Parathyroid adenoma (tissue), 2 donors: ENCODE data around the gene ATG4C.

Experiments used
- H2AFZ ChIP-seq: fragments of 300-600 bp; sonication (generic); one replicate; pipeline ENCODE4 v1.7.0; 2017; ENCODE audit warnings: antibody characterized with exemption, mild to moderate bottlenecking
- H3K27ac ChIP-seq: fragments of 300-600 bp; sonication (generic); one replicate; pipeline ENCODE4 v1.7.0; 2017
- H3K27me3 ChIP-seq: fragments of 300-600 bp; sonication (generic); one replicate; pipeline ENCODE4 v1.7.0; 2017; ENCODE audit warnings: low read length; ENCODE audit not compliant: control insufficient read depth, insufficient read depth
- H3K36me3 ChIP-seq: fragments of 300-600 bp; sonication (generic); one replicate; pipeline ENCODE4 v1.7.0; 2017; ENCODE audit warnings: low read length; ENCODE audit not compliant: control insufficient read depth, insufficient read depth
- H3K4me1 ChIP-seq: fragments of 300-600 bp; sonication (generic); one replicate; pipeline ENCODE4 v1.7.0; 2017; ENCODE audit warnings: control low read depth
- H3K4me2 ChIP-seq: fragments of 300-600 bp; sonication (generic); one replicate; pipeline ENCODE4 v1.7.0; 2017; ENCODE audit warnings: low read length
- H3K4me3 ChIP-seq: fragments of 300-600 bp; sonication (generic); one replicate; pipeline ENCODE4 v1.7.0; 2017; ENCODE audit warnings: low read depth, low read length
- H3K79me2 ChIP-seq: fragments of 300-600 bp; sonication (generic); one replicate; pipeline ENCODE4 v1.7.0; 2017; ENCODE audit warnings: control low read depth
- H3K9ac ChIP-seq: fragments of 300-600 bp; sonication (generic); one replicate; pipeline ENCODE4 v1.7.0; 2017; ENCODE audit warnings: mild to moderate bottlenecking
- H3K9me3 ChIP-seq: fragments of 300-600 bp; sonication (generic); one replicate; pipeline ENCODE4 v1.7.0; 2017; ENCODE audit warnings: low read length; ENCODE audit not compliant: control insufficient read depth
- TF ChIP-seq, protein P1 (sequence below): fragments of 300-600 bp; sonication (generic); IDR thresholded peaks from one replicate; pipeline ENCODE4 v1.7.0; 2017; ENCODE audit warnings: antibody characterized with exemption, mild to moderate bottlenecking
- donor health status: primary hyperparathyroidism.

The ATG4C gene

DNA sequence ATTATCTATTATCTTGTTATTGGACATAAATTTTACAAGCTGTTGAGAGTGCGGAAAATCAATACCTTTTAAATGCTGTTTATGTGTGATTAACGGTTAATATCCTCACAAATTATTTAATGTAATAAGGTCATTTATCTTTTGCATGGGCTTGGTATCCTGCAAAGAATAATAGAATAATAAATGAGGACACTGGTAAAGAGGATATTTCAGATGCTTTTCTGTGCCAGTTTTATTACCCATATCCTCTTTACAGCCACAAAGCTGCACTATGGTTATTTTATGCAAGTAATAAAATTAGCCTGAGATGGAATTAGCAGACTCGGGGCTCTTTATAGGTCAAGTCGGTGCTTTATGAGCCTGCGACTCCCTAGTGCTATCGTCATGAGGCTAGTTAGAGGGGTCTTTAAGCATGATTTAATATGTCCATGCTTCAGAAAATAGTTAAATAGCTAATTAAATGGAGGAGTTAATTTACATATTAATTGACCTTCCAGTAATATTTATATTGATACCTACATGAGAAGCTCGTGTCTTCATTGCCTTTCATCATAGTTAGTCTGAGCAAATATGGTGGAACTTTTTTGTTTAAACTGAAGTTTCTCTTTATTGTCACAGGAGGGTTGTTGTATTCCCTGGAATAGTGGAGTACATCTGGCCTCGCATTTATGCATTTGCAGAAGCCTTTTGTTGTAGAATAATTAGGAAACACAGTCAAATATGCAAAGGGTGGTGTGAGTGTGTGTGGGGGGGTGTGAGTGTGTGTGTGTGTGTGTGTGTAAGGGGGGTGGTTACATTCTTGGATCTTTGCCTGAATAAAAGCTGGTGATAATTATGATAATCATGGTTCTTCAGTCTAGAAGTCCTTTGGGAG is 120.3 kb downstream of the ATG4C start:
- no peaks in the 10 kb centered on the region for H3K27me3 ChIP-seq
- no peak overlapping the region for H3K27ac ChIP-seq
- H3K9ac ChIP-seq: no peak overlapping the region
- TF ChIP-seq, protein P1, sequence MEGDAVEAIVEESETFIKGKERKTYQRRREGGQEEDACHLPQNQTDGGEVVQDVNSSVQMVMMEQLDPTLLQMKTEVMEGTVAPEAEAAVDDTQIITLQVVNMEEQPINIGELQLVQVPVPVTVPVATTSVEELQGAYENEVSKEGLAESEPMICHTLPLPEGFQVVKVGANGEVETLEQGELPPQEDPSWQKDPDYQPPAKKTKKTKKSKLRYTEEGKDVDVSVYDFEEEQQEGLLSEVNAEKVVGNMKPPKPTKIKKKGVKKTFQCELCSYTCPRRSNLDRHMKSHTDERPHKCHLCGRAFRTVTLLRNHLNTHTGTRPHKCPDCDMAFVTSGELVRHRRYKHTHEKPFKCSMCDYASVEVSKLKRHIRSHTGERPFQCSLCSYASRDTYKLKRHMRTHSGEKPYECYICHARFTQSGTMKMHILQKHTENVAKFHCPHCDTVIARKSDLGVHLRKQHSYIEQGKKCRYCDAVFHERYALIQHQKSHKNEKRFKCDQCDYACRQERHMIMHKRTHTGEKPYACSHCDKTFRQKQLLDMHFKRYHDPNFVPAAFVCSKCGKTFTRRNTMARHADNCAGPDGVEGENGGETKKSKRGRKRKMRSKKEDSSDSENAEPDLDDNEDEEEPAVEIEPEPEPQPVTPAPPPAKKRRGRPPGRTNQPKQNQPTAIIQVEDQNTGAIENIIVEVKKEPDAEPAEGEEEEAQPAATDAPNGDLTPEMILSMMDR: no peak
- H2AFZ ChIP-seq: no peak overlapping the region
- H3K36me3 ChIP-seq: no peaks in the 10 kb centered on the region
- no peaks in the 10 kb centered on the region for H3K79me2 ChIP-seq
- no peaks in the 10 kb centered on the region for H3K4me1 ChIP-seq
- no peak overlapping the region for H3K4me3 ChIP-seq
- H3K9me3 ChIP-seq: no peaks in the 10 kb centered on the region
- H3K4me2 ChIP-seq: no peak overlapping the region

DNA sequence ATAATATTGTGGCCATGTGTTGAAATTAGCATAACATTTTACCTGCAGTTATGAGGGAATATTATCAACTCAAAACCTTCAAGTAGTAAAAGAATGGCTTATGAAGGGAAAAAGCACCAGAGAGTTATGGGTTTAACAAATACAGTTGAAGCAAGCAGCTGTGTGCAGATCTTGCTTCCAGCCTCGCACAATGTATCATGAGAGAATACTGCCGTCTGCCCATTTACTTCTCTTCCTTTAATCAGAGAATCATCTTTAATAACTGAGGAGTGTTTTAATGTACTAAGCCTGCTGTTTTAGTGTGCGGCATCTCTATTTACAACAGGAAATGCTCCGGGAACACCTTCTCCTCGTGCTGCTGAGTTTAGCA is 120.9 kb downstream of the ATG4C start:
- Histone ChIP-seq H3K9ac (no peak overlapping the region), H3K4me2 (no peak overlapping the region), H3K4me1 (no peaks in the 10 kb centered on the region), H3K9me3 (no peaks in the 10 kb centered on the region), H2AFZ (no peak overlapping the region), H3K27me3 (no peaks in the 10 kb centered on the region), H3K27ac (no peak overlapping the region), H3K36me3 (no peaks in the 10 kb centered on the region), H3K4me3 (no peak overlapping the region), H3K79me2 (no peaks in the 10 kb centered on the region)
- TF ChIP-seq, protein P1: no peak

DNA sequence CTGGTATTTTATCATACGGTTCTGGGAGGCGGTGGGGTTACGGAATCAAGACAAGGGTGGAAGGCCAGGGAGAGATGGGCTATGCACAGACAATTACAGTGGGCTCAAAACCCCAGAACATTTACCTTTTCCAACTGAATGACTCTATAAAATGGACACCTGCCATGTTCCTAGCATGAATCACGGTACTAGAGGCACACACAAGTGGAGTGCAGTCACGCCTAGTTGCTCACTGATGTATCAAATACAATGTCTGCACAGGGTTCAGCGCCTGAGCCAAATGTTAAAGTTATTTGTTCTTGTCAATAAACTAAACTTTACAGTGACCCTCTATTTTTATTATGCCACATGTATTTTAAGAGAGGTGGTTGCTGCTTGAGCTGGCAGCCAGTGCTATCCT is 121.4 kb downstream of the ATG4C start:
- Histone ChIP-seq H3K27me3 (no peaks in the 10 kb centered on the region), H3K9me3 (no peaks in the 10 kb centered on the region), H3K4me3 (no peak overlapping the region), H3K9ac (no peak overlapping the region), H3K79me2 (no peaks in the 10 kb centered on the region), H3K27ac (no peak overlapping the region), H3K4me2 (no peak overlapping the region), H3K4me1 (no peaks in the 10 kb centered on the region), H2AFZ (no peak overlapping the region), H3K36me3 (no peaks in the 10 kb centered on the region)
- TF ChIP-seq, protein P1: no peak

DNA sequence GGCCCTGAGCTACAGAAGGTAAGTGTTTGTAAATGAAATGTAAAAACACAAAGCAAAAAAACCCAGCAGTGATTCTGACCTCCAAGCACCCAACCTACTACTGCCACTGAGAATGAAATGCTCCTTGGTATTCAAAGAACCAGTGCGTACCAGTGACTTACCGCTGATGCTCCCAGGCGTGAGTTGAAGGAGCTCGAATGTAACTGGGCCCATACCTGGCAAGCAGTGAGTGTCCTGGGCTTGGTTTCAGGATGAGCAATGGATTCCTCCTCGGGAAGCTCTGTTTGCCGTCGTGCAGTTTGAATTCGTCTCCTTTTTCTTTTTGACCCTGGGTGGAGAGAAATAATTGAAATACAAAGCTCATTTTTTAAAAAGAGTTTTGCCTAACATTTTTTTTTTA is 121.9 kb downstream of the ATG4C start:
- Histone ChIP-seq H3K27ac (no peak overlapping the region), H3K79me2 (no peaks in the 10 kb centered on the region), H3K36me3 (no peaks in the 10 kb centered on the region), H3K4me2 (no peak overlapping the region), H2AFZ (no peak overlapping the region), H3K9ac (no peak overlapping the region), H3K4me1 (no peaks in the 10 kb centered on the region), H3K9me3 (no peaks in the 10 kb centered on the region), H3K27me3 (no peaks in the 10 kb centered on the region), H3K4me3 (no peak overlapping the region)
- TF ChIP-seq, protein P1: no peak

DNA sequence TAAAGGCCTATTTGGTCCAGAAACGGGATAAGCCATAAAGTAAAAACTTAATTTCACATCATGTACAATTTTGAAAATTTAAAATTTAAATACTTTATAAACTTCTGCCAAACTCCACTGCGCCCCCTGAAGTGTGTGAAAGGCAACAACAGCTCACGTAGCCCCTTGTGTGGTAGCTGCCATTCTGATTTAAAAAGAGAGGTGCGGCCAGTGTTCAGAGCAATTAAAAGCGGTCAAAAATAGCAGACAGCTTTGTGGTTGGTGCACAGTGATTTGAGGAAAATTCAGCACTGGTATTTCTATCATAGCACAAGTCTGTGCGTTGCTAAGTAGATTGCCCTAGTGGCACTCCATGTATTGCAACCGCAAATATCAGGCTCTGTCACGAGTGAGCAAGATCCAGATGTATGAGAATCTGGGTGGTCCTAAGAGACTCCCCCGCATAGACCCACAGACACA is 122.5 kb downstream of the ATG4C start:
- Histone ChIP-seq H3K27ac (no peak overlapping the region), H3K4me2 (no peak overlapping the region), H3K4me1 (no peaks in the 10 kb centered on the region), H2AFZ (no peak overlapping the region), H3K27me3 (no peaks in the 10 kb centered on the region), H3K9me3 (no peaks in the 10 kb centered on the region), H3K9ac (no peak overlapping the region), H3K79me2 (no peaks in the 10 kb centered on the region), H3K36me3 (no peaks in the 10 kb centered on the region), H3K4me3 (no peak overlapping the region)
- TF ChIP-seq, protein P1: no peak
